GM18505 (cell line): ENCODE results near the gene TTC34.

Experiments
- ATAC-seq: cut with Tn5 transposase; IDR thresholded peaks from one replicate; pipeline ENCODE4 v1.9.1; 2021; ENCODE audit not compliant: unreplicated experiment
- POLR2A ChIP-seq: IDR thresholded peaks from 4 replicates; pipeline ENCODE4 v1.6.1; 2011; ENCODE audit warnings: borderline replicate concordance; ENCODE audit not compliant: insufficient read depth, insufficient read length; ENCODE audit errors: extremely low read depth

The TTC34 gene

DNA sequence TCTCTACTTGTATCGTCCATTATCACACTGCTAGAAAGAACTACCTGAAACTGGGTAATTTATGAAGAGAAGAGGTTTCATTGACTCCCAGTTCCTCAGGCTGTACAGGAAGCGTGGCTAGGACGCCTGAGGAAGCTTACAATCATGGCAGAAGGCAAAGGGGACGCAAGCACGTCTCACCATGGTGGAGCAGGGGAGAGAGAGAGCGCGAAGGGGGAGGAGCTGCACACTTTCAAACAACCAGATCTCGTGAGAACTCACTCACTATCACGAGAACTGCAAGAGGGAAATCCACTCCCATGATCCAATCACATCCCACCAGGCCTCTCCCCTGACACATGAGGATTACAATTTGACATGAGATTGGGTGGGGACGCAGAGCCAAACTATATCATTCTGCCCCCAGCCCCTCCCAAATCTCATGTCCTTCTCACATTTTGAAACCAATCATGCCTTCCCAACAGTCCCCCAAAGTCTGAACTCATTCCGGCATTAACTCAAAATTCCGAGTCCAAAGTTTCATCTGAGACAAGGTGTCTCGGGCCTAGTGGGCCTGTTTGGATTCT is 176.7 kb downstream of the TTC34 start:
- no peak for TF ChIP-seq POLR2A
- ATAC-seq: no peak

DNA sequence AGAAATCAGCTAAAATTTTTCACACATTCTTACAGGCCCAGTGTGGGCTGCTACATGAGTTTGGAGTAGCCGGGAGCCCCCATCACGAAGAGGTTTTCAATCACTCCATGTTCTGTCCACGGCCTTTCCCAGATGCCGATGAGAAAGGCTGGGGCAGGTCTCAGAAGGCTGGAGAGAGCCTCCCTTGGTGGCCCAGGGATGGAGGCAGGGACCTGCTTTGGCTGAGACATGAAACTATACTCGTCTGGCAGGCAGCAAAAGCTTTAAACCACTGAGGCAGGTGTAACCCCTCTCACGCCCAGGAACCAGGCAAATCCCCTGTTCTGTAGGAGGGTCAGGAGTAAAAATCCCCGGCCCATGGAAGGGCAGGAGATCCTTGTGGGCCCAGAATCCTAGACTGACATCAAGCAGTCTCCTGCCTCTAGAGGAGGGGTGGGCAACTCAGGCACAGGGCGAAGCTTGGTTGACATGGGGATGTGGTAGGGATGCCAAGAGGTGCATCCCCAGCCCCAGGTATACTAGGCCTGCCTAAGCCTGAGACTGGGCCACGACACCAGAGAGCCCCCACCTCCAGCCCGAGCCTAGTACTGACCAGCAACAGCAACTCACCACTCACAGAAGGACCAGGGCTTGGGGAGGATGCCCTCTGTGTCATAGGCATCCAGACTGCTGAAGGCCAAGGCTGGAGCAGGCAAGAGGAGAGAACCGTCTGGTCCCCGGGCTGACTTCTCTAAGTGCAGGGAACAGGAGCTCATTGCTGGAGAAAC is 177.7 kb downstream of the TTC34 start:
- ATAC-seq: no peak
- no peak for TF ChIP-seq POLR2A

DNA sequence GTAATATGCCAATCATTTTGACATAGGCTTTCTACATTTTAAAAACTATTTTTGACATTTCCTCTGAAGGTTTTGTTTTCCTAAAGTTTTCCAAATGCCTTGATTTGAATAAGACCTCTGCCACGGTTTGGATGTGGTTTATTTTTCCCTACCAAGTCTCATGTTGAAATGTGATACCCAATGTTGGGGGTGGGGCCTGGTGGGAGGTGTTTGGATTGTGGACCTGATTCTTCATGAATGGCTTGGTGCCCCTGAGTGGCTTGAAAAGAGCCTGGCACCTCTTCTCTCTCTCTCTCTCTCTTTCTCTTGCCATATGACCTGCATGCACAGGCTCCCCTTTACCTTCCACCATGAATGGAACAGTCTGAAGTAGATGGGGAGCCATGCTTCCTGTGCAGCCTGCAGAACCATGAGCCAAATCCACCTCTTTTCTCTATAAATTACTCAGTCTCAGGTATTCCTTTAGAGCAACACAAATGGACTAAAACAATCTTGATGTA is 183.5 kb downstream of the TTC34 start:
- TF ChIP-seq POLR2A: no peak
- ATAC-seq: no peak

DNA sequence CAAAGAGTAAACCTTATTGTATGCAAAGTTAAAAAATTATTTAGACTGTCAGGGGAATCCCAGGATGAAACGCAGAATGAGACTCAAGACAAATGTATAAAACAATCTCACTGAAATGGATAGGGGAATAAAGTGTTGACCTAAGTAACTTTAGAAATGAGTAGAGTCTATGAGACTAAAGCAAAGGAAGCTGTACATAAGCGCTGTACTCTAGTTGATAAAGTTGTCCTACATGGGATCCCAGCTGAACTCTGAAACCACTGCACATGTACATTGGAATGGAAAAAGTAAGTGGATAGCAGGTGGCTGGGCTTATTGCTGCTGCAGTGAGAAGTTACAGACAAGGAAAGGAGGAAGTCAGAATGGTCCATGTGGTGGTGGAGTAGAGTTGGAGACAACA is 187.3 kb downstream of the TTC34 start:
- no peak for TF ChIP-seq POLR2A
- no peak for ATAC-seq

DNA sequence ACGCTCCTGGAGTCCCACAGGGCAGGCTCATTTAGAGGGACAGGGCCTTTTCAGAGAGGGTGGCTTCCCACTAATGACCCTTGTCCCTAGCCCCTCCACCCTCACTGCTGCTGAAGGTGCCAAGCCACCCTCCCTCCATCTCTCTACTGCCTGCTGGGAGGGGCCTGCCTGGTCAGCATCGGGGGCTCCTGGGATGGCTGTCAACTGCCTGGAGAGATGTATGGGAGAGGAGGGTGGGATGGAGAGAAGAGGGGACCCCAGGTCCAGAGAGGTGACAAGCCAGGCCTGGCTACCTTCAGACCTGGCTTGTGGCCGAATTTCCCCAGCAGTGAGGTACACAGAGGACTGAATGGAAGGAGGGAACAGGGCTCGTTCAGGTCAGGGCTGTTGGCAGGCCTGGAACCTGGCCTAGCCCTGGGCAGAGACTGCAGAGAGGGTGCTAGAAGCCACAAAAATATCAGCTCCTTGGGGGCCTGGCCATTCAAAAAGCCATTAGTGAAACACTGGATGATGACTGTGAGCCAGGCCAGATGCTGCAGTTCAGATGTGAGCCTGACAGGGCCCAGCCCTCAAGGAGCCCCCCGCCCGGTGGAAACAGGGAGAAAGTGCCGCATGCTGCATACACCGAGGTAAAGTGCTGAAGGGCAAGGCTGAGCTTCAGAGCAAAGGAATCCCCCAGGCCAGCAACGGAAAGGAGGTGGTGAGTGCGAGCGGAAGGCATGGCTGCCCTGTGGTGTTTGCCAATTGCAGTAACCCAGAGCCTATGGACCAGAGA is 188.7 kb downstream of the TTC34 start:
- ATAC-seq: no peak
- TF ChIP-seq POLR2A: no peak

DNA sequence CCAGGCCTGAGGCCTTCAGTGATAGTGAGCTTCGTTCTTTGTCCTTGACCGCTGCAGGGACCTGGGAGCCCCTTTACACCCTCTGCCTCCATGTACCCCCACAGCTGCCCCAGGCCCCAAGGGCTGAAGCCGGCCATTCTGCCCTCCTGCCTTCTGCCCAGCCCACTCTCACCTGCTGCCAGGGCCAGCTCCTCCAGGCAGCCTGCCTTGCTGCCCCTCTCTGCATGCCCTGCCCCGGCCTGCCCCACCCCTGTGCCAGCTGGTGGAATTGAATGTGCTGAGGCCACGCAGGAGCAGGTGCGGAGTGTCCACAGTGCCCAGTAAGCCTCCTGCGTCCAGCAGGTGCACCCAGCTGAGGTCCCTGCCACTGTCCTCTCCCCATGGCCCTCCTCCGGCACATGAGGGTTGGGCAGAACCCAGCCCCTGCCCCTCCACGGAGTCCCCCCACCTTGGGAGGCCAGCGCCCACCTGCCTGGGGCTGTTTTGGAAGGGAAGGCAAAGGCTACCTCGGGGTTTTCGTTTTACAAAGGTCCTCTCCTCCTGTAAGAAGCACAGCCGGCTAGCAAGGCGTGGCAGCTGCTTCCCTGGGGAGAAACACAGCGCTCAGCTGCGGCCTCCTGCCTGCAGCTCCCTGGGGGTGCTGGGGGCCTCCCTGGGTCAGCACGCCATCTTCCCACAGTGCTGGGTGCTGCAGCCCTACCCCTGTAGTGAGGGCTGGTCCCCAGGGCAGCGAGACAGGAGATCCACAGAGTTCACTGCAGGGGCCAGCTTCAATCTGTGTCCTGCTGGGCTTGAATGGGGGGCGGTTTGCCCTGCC is 189.7 kb downstream of the TTC34 start:
- no peak for TF ChIP-seq POLR2A
- no peak for ATAC-seq

DNA sequence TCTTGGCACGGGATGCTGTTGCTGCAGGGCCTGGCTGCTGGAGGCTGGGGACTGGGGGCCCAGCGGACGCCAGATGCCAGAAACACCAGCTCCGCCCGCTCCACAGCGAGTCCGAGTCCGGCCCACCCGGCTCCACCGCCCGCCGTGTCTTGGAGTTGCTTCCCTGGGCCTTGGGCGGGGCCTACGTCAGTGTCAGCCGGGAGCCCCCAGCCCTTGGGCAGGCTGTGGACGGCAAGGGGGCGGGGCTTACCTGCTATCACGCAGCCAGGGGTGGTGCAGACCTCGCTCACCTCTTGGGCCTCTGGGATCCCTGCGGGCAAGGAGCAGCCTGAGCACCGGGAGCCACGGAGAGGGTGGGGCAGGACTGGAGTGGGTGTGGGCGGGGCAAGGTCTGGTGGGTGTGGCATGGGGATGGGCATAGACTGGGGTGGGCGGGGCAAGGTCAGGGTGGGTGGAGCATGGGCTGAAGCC is 190.4 kb downstream of the TTC34 start:
- TF ChIP-seq POLR2A: no peak
- no peak for ATAC-seq

DNA sequence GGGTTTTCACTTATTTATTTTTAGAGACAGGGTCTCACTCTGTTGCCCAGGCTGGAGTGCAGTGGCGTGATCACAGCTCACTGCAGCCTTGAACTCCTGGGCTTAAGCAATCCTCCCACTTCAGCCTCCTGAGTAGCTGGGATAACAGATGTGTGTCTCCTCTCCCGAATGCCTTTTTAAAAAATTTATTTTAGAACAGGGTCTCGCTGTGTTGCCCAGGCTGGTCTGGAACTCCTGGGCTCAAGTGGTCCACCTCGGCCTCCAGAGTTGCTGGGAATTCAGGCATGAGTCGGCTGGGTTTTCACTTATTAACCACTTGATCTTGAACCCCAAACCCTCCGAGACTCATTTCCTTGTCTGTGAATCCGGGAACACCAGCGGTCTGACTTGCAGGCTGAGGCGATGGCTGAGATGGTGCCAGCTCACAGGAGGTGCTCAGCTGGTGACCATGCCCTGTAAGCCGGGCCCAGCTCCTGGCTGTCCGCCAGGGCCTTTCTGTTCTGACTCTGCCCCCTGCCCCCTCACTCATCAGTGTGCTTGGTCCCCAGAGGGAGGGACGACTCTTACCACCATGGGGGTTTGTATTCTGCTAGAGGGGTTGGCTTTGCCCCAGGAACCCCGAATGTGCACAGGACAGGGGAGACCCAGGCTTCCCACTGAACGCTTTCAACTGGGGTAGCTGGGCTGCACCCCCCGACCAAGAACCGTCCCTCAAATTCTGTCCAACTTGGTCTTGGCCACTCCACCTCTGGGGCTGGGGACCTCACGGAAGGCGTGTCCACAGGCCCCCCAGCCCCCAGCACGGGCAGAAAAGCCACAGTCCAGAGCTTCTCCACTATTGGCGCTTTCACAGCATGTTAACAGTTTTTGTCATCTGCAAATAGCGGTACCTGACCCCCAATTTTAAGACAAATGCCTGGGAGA is 191.2 kb downstream of the TTC34 start:
- no peak for TF ChIP-seq POLR2A
- ATAC-seq: no peak

DNA sequence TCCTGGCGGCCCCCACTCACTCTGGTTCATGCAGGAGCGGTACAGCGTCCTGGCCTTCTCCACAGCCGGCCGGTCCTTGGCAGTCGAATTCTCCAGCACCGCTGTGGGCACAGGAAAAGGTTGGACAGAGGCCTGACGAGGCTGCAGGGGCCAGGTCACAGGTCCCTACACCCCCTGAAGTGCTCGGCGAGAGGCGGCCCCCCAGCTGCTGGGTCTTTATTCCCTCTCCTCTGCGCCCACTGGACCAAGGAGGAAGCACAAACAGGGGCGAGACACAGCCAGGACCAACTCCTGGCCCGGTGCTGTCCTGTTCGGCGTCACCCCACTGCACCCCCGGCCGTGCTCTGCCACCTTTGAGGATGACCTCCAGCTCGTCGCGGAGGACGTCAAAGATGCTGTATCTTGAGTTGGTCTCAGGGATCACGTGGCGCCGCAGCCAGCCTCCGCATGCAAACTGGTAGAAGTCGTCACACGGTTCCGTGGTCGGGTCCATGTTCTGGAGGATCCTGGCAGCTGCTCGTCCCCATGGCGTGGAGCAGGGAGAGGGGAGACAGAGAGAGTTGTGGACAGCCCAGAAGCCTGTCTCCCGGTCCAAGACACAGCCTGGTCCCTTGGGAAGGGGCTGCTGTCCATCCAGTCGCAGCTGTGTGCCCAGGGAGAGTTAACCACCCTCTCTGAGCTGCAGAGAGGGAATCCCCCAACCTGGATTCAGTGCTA is 192.0 kb downstream of the TTC34 start:
- TF ChIP-seq POLR2A: no peak
- no peak for ATAC-seq

DNA sequence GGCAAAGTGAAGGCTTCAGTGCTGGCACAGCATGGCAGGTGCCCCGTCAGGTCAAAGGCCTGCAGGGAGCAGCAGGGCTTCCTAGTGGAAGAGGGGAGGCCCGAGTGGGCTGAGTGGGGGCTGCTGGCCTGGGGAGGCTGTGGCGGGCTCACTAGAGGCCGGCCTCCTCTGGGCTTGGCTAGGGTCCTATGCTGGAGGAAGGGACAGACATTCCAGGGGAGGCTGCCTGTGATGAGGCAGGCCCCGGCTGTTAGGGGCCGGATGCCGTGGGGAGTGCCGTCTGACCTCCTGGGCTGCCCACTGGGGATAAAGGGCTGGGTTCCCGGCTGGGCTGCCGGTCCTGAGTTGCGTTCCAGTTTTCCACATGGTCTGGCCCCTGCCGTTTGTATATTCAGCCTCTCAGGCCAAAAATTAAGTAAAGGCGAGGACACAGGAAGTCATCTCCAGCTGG is 193.8 kb downstream of the TTC34 start:
- no peak for TF ChIP-seq POLR2A
- ATAC-seq: no peak

DNA sequence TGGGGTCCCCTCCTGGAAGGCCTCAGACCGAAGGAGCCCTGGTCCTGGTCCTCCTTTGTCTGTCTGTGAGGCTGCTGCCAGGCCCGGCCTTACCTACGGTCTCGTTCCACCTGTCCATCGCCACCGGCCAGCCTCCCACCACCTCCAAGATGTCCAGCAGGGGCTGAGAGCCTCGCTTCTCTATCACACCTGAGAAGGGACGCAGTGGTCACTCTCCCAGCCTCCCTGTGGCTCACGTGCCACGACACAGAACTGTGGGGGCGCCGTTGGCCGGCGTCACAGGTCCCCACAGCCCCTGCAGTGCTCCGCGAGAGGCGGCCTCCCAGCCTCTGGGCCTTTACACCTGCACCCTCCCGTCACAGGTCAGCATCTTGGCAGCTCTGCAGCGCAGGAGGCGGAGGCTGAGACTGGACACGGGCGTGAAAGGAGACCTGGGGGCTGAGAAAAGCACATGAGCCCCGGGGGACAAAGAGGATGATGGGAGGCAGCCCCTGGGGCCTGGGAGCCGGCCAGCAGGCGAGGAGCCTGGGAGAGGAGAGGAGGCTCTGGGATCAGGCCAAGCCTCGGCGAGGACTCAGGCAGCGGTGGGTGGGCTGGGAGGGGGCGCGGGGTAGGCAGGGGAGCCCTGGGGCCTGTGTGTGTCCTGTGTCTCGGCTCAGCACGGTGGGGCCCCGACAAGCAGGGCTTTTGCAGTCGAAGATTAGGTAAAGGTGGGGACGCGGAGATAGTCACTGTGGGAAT is 194.4 kb downstream of the TTC34 start:
- no peak for TF ChIP-seq POLR2A
- ATAC-seq: no peak
